Upper lobe of right lung (tissue), 1 donor: ENCODE measurements around the gene NFASC. TPM values are rescaled to one million over a fixed set of nuclear protein-coding genes. Genes with fewer than 3 reads are reported as not detected.

Source experiments
- ATAC-seq: fragments of 200-7000 bp; cut with Tn5 transposase; one replicate; pipeline ENCODE4 v1.9.1; 2020; ENCODE audit warnings: mild to moderate bottlenecking, moderate library complexity
- DNase-seq: peaks from one replicate; pipeline ENCODE4 v3.0.0-alpha.2; 2020
- H3K27ac ChIP-seq: fragments of 200-600 bp; one replicate; pipeline ENCODE4 v1.8.0; 2022
- H3K27me3 ChIP-seq: fragments of 200-600 bp; one replicate; pipeline ENCODE4 v1.8.0; 2022; ENCODE audit warnings: mild to moderate bottlenecking
- H3K36me3 ChIP-seq: fragments of 200-600 bp; one replicate; pipeline ENCODE4 v1.8.0; 2022
- H3K4me1 ChIP-seq: fragments of 200-600 bp; one replicate; pipeline ENCODE4 v1.8.0; 2022
- H3K4me3 ChIP-seq: fragments of 200-600 bp; one replicate; pipeline ENCODE4 v1.8.0; 2022; ENCODE audit warnings: mild to moderate bottlenecking
- H3K9me3 ChIP-seq: fragments of 200-600 bp; one replicate; pipeline ENCODE4 v1.8.0; 2022
- intact Hi-C: fragments of 100-400 bp; cut with DNase I; formaldehyde crosslinking; loops from one replicate; pipeline ENCODE4 v1.11.0; 2022
- total RNA-seq: library from RNA; stranded (reverse); fragmentation: NEBNext Ultra II Directional; extraction: Animal tissue kit (Norgen Biotek cat#: 25700); gene quantifications from one replicate; pipeline ENCODE4 v1.2.1, GENCODE V29; 2021
- TF ChIP-seq, protein P1 (sequence below): fragments of 200-600 bp; IDR thresholded peaks from one replicate; pipeline ENCODE4 v1.8.0; 2022; ENCODE audit warnings: antibody characterized with exemption
- donor health status: DM: no; HTN: yes; CAD: no; lungs with severe emphysema.

The NFASC gene
- total RNA-seq, 1 donor from 2014 or later: 24.1 TPM

DNA sequence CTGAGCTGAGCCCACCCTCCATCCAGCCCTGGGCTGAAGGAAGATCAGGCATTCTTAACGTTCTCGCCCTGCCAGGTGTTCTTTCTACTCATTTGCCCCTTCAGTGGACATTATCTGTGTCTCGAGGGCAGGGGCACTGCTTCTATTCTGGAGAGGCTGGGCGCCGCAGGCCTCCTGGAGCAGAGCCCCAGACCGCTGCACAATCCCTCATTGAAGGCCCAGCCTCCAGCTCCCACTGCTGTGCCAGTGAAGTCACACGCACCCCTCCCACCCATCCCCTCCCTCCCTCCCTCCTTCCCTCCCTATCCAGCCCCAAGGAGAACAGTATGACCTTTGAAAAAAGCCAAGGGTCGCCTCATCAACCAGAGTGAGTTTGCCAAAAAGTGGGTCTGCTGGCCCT is 76.7 kb downstream of the NFASC start:
- H3K27ac ChIP-seq: no peak overlapping the region
- intact Hi-C loops: no loop called here
- H3K36me3 ChIP-seq: no peaks in the 10 kb centered on the region
- H3K27me3 ChIP-seq: no peaks in the 10 kb centered on the region
- no peak for ATAC-seq
- no peaks in the 10 kb centered on the region for H3K9me3 ChIP-seq
- no peak overlapping the region for H3K4me3 ChIP-seq
- no peaks in the 10 kb centered on the region for H3K4me1 ChIP-seq
- DNase-seq: no peak
- TF ChIP-seq, protein P1, sequence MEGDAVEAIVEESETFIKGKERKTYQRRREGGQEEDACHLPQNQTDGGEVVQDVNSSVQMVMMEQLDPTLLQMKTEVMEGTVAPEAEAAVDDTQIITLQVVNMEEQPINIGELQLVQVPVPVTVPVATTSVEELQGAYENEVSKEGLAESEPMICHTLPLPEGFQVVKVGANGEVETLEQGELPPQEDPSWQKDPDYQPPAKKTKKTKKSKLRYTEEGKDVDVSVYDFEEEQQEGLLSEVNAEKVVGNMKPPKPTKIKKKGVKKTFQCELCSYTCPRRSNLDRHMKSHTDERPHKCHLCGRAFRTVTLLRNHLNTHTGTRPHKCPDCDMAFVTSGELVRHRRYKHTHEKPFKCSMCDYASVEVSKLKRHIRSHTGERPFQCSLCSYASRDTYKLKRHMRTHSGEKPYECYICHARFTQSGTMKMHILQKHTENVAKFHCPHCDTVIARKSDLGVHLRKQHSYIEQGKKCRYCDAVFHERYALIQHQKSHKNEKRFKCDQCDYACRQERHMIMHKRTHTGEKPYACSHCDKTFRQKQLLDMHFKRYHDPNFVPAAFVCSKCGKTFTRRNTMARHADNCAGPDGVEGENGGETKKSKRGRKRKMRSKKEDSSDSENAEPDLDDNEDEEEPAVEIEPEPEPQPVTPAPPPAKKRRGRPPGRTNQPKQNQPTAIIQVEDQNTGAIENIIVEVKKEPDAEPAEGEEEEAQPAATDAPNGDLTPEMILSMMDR: no peak

- TF ChIP-seq, protein P1: no peak
- Histone ChIP-seq H3K27ac (no peak overlapping the region), H3K4me3 (no peak overlapping the region), H3K9me3 (no peaks in the 10 kb centered on the region), H3K4me1 (no peaks in the 10 kb centered on the region), H3K36me3 (no peaks in the 10 kb centered on the region), H3K27me3 (no peaks in the 10 kb centered on the region)
- intact Hi-C loops: no loop called here
- DNase-seq (no peak), ATAC-seq (no peak)
Observed at GRCh38 chr1:204947747-204948146, 77.1 kb downstream of the NFASC start.

DNA sequence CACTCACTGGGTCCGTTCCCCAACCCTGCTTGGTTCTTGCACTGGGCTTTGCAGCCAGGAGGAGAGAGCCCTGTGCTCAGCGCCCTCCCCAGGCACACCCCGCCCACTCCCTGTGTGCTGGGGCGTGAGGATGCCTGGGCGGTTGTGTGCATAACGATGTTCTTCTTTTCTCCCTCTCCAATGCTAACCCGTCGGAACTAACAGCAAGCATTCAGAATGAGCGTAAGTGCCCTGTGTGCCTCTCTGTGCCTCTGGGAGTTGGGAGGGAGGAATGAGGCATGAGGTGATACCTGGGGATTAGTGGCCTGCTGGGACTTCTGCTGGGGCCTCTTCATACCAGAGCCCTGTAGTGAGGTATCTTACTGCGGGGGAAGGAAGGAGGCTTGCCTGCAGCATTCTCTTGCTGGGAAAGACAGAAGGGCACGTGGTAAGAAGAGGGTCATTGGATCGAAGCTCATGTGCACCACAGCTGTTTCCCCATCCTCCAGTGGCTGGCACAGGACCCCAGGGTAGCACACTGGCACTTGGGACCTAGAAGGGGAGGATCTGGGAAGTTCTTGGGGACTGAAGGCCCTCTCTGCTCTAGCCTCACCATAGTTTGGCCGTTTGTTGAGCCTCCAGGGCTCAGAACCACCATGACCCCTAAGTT is 79.8 kb downstream of the NFASC start:
- Histone ChIP-seq H3K9me3 (no peaks in the 10 kb centered on the region), H3K4me3 (no peak overlapping the region), H3K27me3 (no peaks in the 10 kb centered on the region), H3K36me3 (no peaks in the 10 kb centered on the region), H3K27ac (no peak overlapping the region), H3K4me1 (no peaks in the 10 kb centered on the region)
- TF ChIP-seq, protein P1: no peak
- intact Hi-C loops: no loop called here
- DNase-seq: no peak
- no peak for ATAC-seq

DNA sequence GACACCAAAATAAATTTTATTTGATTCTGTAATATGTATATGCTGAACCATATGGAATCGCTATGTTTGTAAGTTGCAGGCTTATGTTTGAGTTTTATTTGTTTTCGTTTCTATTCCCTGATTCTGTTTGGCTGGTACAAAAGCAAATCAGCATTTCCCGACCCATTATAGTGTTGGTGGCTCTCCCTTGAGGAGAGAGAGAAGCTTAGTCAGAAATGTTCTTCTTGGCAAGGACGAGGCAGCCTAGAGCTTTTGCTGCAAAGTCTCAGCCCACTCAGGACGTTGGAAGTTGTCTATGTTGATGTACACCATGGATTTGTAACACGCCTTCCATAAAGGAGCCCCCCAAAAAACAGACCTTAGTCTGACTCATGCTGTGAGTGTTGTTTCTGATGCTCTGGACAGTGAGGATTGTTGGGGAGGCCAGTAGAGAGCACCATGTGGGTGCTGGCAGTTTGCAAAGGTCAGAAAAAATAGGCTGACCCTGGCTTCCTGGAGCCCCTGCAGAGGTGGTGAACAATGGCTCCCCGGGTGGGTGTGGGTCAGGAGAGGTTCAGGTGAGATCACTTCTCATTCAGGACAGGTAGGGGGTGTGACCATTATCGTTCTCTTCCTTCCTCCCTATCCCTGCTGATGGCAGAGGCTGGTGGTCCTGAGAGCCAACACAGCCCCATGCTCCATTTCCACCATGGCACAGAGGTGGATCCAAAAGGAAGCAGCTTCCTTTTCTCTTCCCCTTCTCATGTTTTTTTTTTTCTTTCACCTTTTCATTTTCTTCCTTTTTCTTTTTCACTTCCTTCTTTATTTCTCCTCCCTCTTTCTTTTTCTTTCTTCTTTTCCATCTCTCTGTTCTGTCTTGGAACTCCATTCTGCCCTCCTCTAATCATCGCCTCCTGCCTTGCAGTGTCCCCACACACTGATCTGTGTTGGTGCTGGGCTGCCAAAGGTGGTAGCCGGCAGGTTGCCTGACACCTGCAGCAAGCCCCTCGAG is 88.0 kb downstream of the NFASC start:
- intact Hi-C loops: no loop called here
- Histone ChIP-seq H3K4me1 (no peaks in the 10 kb centered on the region), H3K27ac (no peak overlapping the region), H3K36me3 (no peaks in the 10 kb centered on the region), H3K9me3 (no peaks in the 10 kb centered on the region), H3K4me3 (no peak overlapping the region), H3K27me3 (no peaks in the 10 kb centered on the region)
- TF ChIP-seq, protein P1: no peak
- ATAC-seq (no peak), DNase-seq (no peak)

DNA sequence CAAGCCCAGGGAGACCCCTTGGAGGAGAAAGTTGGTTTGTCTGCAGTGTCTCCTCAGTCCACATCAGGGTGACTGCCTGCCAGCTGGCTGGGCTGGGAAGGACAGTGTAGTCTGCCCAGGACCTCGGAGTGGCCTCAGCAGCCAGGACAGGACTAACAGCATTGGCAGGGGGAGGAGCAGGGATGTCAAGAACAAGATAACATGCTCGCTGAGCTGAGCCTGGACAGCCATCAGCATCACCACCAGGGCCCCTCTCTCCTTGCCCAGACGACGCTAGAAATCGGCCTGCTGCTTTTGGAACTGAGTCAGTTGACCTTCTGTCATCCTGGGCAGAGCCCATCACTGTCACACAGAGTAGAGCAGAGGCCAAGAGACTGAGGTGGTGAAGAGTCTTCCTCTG is 88.7 kb downstream of the NFASC start:
- no peaks in the 10 kb centered on the region for H3K27me3 ChIP-seq
- H3K27ac ChIP-seq: no peak overlapping the region
- no peaks in the 10 kb centered on the region for H3K4me1 ChIP-seq
- no peaks in the 10 kb centered on the region for H3K36me3 ChIP-seq
- H3K9me3 ChIP-seq: no peaks in the 10 kb centered on the region
- ATAC-seq: no peak
- DNase-seq: no peak
- no peak overlapping the region for H3K4me3 ChIP-seq
- intact Hi-C loops: no loop called here
- TF ChIP-seq, protein P1: no peak
